HL-60 (cell line): ENCODE data around the gene DFFA.

ENCODE experiments used
- DNase-seq, 2 experiments: peaks; one replicate each; pipeline ENCODE4 v3.0.0-alpha.2; 2010 to 2020; ENCODE audit warnings: low read depth in 1 of 2, low spot score in 1 of 2
- H3K27ac ChIP-seq: fragments of 250-450 bp; sonication (Bioruptor Pico); replicated peaks from 2 replicates; pipeline ENCODE4 v1.5.1; 2020; ENCODE audit warnings: mild to moderate bottlenecking, moderate library complexity
- H3K27me3 ChIP-seq: fragments of 250-450 bp; sonication (Bioruptor Pico); 2 replicates; pipeline ENCODE4 v1.5.1; 2021; ENCODE audit warnings: mild to moderate bottlenecking, moderate library complexity; ENCODE audit not compliant: insufficient read depth, poor library complexity, severe bottlenecking
- H3K4me3 ChIP-seq: replicated peaks from 2 replicates; pipeline ENCODE4 v1.5.1; 2011; ENCODE audit warnings: mild to moderate bottlenecking, control low read depth, low read length; ENCODE audit not compliant: insufficient read depth
- GABPA ChIP-seq: IDR thresholded peaks from 2 replicates; pipeline ENCODE4 v1.6.1; 2012; ENCODE audit warnings: low read depth
- POLR2AphosphoS5 ChIP-seq: IDR thresholded peaks from 2 replicates; pipeline ENCODE4 v1.6.1; 2012; ENCODE audit warnings: low read depth
- SPI1 ChIP-seq: IDR thresholded peaks from 2 replicates; pipeline ENCODE4 v1.6.1; 2012; ENCODE audit warnings: low read depth, mild to moderate bottlenecking, borderline replicate concordance
- TF ChIP-seq, protein P1 (sequence below): IDR thresholded peaks from 2 replicates; pipeline ENCODE4 v1.6.1; 2012; ENCODE audit warnings: low read depth; ENCODE audit not compliant: insufficient replicate concordance
- TF ChIP-seq, protein P2 (sequence below): IDR thresholded peaks from one replicate; pipeline ENCODE4 v1.5.1; 2011; ENCODE audit warnings: low read length, control low read depth, inconsistent platforms; ENCODE audit not compliant: insufficient read depth

Gene DFFA

DNA sequence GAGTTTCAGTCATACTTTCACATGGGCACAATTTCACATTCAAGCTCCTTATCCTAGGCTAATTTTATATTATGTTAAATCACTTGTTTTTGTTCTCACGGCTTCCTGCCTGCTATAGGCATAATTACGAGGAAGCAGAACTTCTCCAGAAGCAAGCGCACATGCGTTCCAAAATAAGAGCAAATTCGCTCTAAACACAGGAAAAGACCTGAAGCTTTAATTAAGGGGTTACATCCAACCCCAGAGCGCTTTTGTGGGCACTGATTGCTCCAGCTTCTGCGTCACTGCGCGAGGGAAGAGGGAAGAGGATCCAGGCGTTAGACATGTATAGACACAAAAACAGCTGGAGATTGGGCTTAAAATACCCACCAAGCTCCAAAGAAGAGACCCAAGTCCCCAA is 22.6 kb downstream of the DFFA start, which contains the start of gene CORT:
TSS of gene CORT (plus strand) at position 281 of the 400 bp plus-strand sequence. CDS start 193 bp downstream, outside the sequence.
- no peak for TF ChIP-seq GABPA
- TF ChIP-seq, protein P1, sequence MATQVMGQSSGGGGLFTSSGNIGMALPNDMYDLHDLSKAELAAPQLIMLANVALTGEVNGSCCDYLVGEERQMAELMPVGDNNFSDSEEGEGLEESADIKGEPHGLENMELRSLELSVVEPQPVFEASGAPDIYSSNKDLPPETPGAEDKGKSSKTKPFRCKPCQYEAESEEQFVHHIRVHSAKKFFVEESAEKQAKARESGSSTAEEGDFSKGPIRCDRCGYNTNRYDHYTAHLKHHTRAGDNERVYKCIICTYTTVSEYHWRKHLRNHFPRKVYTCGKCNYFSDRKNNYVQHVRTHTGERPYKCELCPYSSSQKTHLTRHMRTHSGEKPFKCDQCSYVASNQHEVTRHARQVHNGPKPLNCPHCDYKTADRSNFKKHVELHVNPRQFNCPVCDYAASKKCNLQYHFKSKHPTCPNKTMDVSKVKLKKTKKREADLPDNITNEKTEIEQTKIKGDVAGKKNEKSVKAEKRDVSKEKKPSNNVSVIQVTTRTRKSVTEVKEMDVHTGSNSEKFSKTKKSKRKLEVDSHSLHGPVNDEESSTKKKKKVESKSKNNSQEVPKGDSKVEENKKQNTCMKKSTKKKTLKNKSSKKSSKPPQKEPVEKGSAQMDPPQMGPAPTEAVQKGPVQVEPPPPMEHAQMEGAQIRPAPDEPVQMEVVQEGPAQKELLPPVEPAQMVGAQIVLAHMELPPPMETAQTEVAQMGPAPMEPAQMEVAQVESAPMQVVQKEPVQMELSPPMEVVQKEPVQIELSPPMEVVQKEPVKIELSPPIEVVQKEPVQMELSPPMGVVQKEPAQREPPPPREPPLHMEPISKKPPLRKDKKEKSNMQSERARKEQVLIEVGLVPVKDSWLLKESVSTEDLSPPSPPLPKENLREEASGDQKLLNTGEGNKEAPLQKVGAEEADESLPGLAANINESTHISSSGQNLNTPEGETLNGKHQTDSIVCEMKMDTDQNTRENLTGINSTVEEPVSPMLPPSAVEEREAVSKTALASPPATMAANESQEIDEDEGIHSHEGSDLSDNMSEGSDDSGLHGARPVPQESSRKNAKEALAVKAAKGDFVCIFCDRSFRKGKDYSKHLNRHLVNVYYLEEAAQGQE, result no peak
- TF ChIP-seq SPI1, result no peak
- no peak for TF ChIP-seq POLR2AphosphoS5
- TF ChIP-seq, protein P2, sequence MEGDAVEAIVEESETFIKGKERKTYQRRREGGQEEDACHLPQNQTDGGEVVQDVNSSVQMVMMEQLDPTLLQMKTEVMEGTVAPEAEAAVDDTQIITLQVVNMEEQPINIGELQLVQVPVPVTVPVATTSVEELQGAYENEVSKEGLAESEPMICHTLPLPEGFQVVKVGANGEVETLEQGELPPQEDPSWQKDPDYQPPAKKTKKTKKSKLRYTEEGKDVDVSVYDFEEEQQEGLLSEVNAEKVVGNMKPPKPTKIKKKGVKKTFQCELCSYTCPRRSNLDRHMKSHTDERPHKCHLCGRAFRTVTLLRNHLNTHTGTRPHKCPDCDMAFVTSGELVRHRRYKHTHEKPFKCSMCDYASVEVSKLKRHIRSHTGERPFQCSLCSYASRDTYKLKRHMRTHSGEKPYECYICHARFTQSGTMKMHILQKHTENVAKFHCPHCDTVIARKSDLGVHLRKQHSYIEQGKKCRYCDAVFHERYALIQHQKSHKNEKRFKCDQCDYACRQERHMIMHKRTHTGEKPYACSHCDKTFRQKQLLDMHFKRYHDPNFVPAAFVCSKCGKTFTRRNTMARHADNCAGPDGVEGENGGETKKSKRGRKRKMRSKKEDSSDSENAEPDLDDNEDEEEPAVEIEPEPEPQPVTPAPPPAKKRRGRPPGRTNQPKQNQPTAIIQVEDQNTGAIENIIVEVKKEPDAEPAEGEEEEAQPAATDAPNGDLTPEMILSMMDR, result no peak
- Histone ChIP-seq H3K27me3 (no peaks in the 10 kb centered on the region), H3K4me3 (no peak within 1 kb of the TSS), H3K27ac (no peak within 1 kb of the TSS)
- no peak for DNase-seq

DNA sequence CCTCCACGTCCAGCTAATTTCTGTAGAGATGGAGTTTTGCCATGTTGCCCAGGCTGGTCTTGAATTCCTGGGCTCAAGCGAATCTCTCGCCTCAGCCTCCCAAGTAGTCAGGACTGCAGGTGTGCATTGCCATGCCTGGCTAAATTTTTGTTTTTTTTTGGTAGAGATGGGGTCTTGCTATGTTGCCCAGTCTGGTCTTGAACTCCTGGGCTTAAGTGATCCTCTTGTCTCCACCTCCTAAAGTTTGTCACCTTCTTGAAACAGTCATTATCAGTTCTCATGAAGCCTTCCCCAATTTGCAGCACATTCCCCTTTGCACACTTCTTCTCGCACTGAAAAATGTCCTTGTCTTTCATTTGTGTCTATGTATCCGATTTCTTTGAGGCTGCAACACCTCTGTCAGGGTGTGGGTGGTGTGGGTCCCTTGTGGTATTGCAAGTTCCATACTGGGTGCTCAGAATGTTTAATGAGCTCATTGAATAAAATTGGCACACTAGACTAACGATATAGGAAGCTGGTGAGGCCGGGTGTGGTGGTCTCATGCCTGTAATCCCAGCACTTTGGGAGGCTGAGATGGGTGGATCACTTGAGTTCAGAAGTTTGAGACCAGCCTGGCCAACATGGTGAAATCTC is 25.4 kb downstream of the DFFA start:
- Histone ChIP-seq H3K4me3 (no peak overlapping the region), H3K27me3 (no peaks in the 10 kb centered on the region), H3K27ac (no peak overlapping the region)
- no peak for DNase-seq
- TF ChIP-seq GABPA, result no peak
- TF ChIP-seq, protein P1, result no peak
- TF ChIP-seq SPI1, result no peak
- no peak for TF ChIP-seq POLR2AphosphoS5
- TF ChIP-seq, protein P2, result no peak

DNA sequence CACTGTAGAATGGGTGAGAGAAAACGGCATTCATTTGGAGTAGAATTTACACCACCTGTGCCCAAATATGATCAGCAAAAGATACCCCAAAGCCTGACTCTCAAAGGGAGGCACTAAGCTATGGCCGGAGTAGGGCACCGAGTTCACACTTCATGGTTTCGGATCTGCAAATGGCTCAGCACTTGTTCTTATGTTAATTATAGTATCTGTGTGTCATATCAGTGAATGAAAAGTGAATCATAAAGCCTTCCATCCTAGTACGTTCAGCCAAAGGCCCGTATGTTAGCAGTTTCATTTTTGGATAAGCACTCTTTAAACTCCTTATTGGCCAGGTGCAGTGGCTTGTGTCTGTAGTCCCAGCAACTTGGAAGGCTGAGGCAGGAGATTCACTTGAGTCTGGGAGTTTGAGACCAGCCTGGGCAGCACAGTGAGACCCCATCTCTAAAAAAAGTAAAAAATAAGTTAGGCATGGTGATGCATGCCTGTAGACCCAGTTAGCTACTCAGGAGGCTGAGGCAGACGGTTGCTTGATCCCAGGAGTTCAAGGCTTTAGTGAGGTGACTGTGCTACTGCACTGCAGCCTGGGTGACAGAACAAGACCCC is 27.4 kb downstream of the DFFA start:
- DNase-seq, result no peak
- TF ChIP-seq, protein P2, result no peak
- no peak for TF ChIP-seq POLR2AphosphoS5
- TF ChIP-seq GABPA, result no peak
- TF ChIP-seq SPI1, result no peak
- TF ChIP-seq, protein P1, result no peak
- Histone ChIP-seq H3K27me3 (no peaks in the 10 kb centered on the region), H3K27ac (no peak overlapping the region), H3K4me3 (no peak overlapping the region)
